ENCODE results near the gene MYO3B. TPM values are rescaled to one million over a fixed set of nuclear protein-coding genes. Genes with fewer than 3 reads are reported as not detected.

The MYO3B gene
- total RNA-seq, 2 donors from 2014 or later = 0.05 to 0.32 TPM

GRCh38 chr2:170252414-170252813, 74.5 kb downstream of the MYO3B start:
- Histone ChIP-seq H3K27ac (no peak overlapping the region), H3K4me1 (no peaks in the 10 kb centered on the region), H3K27me3 (no peaks in the 10 kb centered on the region), H3K9ac (ENCODE audit: low read depth in 2 of 2, low read length in 2 of 2) (no peak overlapping the region), H3K9me3 (no peaks in the 10 kb centered on the region), H3K36me3 (no peaks in the 10 kb centered on the region), H3K4me3 (no peak overlapping the region)
- DNase-seq = no peak
- no peak for TF ChIP-seq CTCF (IDR thresholded peaks at IDR 0.05)
- intact Hi-C loops (cut with DNase I) = no loop called here

GRCh38 chr2:170253721-170254230, 75.8 kb downstream of the MYO3B start:
- no peak for TF ChIP-seq CTCF (IDR thresholded peaks at IDR 0.05)
- Histone ChIP-seq H3K27ac (no peak overlapping the region), H3K4me3 (no peak overlapping the region), H3K9me3 (no peaks in the 10 kb centered on the region), H3K9ac (ENCODE audit: low read depth in 2 of 2, low read length in 2 of 2) (no peak overlapping the region), H3K4me1 (no peaks in the 10 kb centered on the region), H3K27me3 (no peaks in the 10 kb centered on the region), H3K36me3 (no peaks in the 10 kb centered on the region)
- no peak for DNase-seq
- intact Hi-C loops (cut with DNase I) = no loop called here

- Histone ChIP-seq H3K4me1 (no peaks in the 10 kb centered on the region), H3K4me3 (no peak overlapping the region), H3K36me3 (no peaks in the 10 kb centered on the region), H3K27ac (no peak overlapping the region), H3K27me3 (no peaks in the 10 kb centered on the region), H3K9me3 (no peaks in the 10 kb centered on the region), H3K9ac (ENCODE audit: low read depth in 2 of 2, low read length in 2 of 2) (no peak overlapping the region)
- intact Hi-C loops (cut with DNase I) = no loop called here
- TF ChIP-seq CTCF (IDR thresholded peaks at IDR 0.05) = no peak
- DNase-seq = no peak
These were observed 76.4 kb downstream of the MYO3B start for GRCh38 chr2:170254293-170254732.

GRCh38 chr2:170255137-170255536, 77.2 kb downstream of the MYO3B start:
- no peak for TF ChIP-seq CTCF (IDR thresholded peaks at IDR 0.05)
- Histone ChIP-seq H3K4me3 (no peak overlapping the region), H3K9ac (ENCODE audit: low read depth in 2 of 2, low read length in 2 of 2) (no peak overlapping the region), H3K27ac (no peak overlapping the region), H3K27me3 (no peaks in the 10 kb centered on the region), H3K9me3 (no peaks in the 10 kb centered on the region), H3K36me3 (no peaks in the 10 kb centered on the region), H3K4me1 (no peaks in the 10 kb centered on the region)
- intact Hi-C loops (cut with DNase I) = no loop called here
- DNase-seq = no peak

GRCh38 chr2:170255971-170256370, 78.0 kb downstream of the MYO3B start:
- Histone ChIP-seq H3K4me3 (no peak overlapping the region), H3K9me3 (no peaks in the 10 kb centered on the region), H3K9ac (ENCODE audit: low read depth in 2 of 2, low read length in 2 of 2) (no peak overlapping the region), H3K36me3 (no peaks in the 10 kb centered on the region), H3K4me1 (no peaks in the 10 kb centered on the region), H3K27me3 (no peaks in the 10 kb centered on the region), H3K27ac (no peak overlapping the region)
- no peak for DNase-seq
- TF ChIP-seq CTCF (IDR thresholded peaks at IDR 0.05) = no peak
- intact Hi-C loops (cut with DNase I) = no loop called here

All from colonic mucosa (tissue), 4 donors.